ENCODE data around the gene RAB11FIP4.
A peak's percentile ranks its signal among the peaks of the same experiment; 100 is the strongest.

Gene RAB11FIP4

DNA sequence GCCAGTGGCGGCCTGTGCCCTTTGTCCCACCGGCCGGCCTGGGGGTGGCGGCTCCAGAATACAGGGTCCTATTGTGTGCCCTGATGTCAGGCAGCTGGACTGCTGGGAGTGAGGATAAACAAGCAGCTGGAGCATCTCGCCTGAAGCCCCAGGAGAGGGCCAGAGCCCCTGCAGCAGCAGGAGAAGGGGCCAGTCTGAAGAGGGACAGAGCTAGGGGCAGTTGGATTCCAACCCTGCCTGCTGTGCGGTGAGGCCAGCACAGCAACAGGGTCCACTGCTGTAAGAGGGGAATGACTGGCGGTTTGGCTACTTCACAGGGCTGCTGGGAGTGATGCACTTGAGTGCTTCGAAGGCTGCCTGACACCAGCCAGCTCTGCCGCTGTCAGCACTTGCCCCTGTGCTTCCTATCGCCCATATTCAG, 25.0 kb downstream of the RAB11FIP4 start:
- no peak overlapping the region for H3K27ac ChIP-seq (ENCODE audit: poor library complexity, severe bottlenecking)
- H3K9me3 ChIP-seq (ENCODE audit: severe bottlenecking), result no peaks in the 10 kb centered on the region
- H3K4me3 ChIP-seq (ENCODE audit: severe bottlenecking), result no peak overlapping the region
- ATAC-seq (ENCODE audit: low read depth) (peak; percentile 35; the same call in 1 of the 3 replicates), DNase-seq (ENCODE audit: low spot score) (no peak)
- H3K4me1 ChIP-seq (ENCODE audit: insufficient read depth, poor library complexity, severe bottlenecking), result no peaks in the 10 kb centered on the region
- H3K36me3 ChIP-seq (ENCODE audit: low read depth), result no peaks in the 10 kb centered on the region
- no peaks in the 10 kb centered on the region for H3K27me3 ChIP-seq (ENCODE audit: insufficient read depth, poor library complexity, severe bottlenecking)
- no peak for TF ChIP-seq CTCF (IDR thresholded peaks at IDR 0.05; ENCODE audit: poor library complexity, severe bottlenecking)

DNA sequence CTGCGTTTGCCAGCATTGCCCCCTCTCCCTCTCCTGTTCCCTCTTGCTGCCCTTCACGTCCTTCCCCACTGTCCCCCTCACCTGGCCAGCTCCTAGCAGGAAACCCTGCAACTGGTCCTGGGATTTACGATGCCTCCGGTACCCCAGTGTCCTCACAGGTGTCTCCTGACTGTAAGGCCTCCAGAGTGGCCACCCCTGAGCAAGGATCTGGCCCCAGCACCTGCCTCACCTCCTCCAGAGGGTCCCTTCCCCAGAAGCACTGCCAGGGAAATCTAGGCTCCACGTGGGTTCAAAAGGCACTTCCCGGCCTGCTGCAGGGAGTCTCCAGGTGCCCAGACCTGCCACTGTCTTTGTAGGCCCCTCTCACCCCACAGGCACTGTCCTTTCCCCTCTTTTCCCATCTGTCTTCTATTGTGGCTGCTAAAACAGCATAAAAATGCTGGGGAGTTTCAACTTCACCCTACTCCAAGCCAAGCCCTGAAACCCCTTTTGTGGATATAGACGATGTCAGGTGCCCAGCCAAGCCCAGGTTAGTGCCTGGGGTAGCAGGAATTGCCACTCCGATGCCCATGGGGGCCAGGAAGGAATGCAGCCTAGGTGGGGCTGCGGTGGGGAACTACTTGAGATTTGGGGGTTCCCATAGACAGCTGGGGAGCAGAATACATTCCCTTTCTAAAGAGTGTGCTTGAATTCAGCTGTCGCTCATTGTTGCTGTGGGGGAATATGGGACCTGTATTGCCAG, 25.7 kb downstream of the RAB11FIP4 start:
- H3K4me3 ChIP-seq (ENCODE audit: severe bottlenecking), result no peak overlapping the region
- H3K36me3 ChIP-seq (ENCODE audit: low read depth), result no peaks in the 10 kb centered on the region
- no peaks in the 10 kb centered on the region for H3K9me3 ChIP-seq (ENCODE audit: severe bottlenecking)
- TF ChIP-seq CTCF (IDR thresholded peaks at IDR 0.05; ENCODE audit: poor library complexity, severe bottlenecking), result no peak
- no peak overlapping the region for H3K27ac ChIP-seq (ENCODE audit: poor library complexity, severe bottlenecking)
- H3K27me3 ChIP-seq (ENCODE audit: insufficient read depth, poor library complexity, severe bottlenecking), result no peaks in the 10 kb centered on the region
- no peak for DNase-seq (ENCODE audit: low spot score)
- ATAC-seq (ENCODE audit: low read depth), result no peak
- H3K4me1 ChIP-seq (ENCODE audit: insufficient read depth, poor library complexity, severe bottlenecking), result no peaks in the 10 kb centered on the region

GRCh38 chr17:31418773-31419350, 27.4 kb downstream of the RAB11FIP4 start:
- H3K9me3 ChIP-seq (ENCODE audit: severe bottlenecking), result no peaks in the 10 kb centered on the region
- H3K27ac ChIP-seq (ENCODE audit: poor library complexity, severe bottlenecking), result no peak overlapping the region
- no peak for ATAC-seq (ENCODE audit: low read depth)
- H3K4me1 ChIP-seq (ENCODE audit: insufficient read depth, poor library complexity, severe bottlenecking), result no peaks in the 10 kb centered on the region
- DNase-seq (ENCODE audit: low spot score), result no peak
- H3K27me3 ChIP-seq (ENCODE audit: insufficient read depth, poor library complexity, severe bottlenecking), result no peaks in the 10 kb centered on the region
- no peaks in the 10 kb centered on the region for H3K36me3 ChIP-seq (ENCODE audit: low read depth)
- TF ChIP-seq CTCF (IDR thresholded peaks at IDR 0.05; ENCODE audit: poor library complexity, severe bottlenecking), result no peak
- H3K4me3 ChIP-seq (ENCODE audit: severe bottlenecking), result no peak overlapping the region

GRCh38 chr17:31422443-31422842, 31.0 kb downstream of the RAB11FIP4 start:
- no peak for DNase-seq (ENCODE audit: low spot score)
- no peak for ATAC-seq (ENCODE audit: low read depth)
- H3K36me3 ChIP-seq (ENCODE audit: low read depth), result no peaks in the 10 kb centered on the region

More at GRCh38 chr17:31422443-31422842, 31.0 kb downstream of the RAB11FIP4 start:
- no peaks in the 10 kb centered on the region for H3K27me3 ChIP-seq (ENCODE audit: insufficient read depth, poor library complexity, severe bottlenecking)
- H3K4me1 ChIP-seq (ENCODE audit: insufficient read depth, poor library complexity, severe bottlenecking), result no peaks in the 10 kb centered on the region
- no peaks in the 10 kb centered on the region for H3K9me3 ChIP-seq (ENCODE audit: severe bottlenecking)
- no peak overlapping the region for H3K27ac ChIP-seq (ENCODE audit: poor library complexity, severe bottlenecking)
- no peak for TF ChIP-seq CTCF (IDR thresholded peaks at IDR 0.05; ENCODE audit: poor library complexity, severe bottlenecking)
- H3K4me3 ChIP-seq (ENCODE audit: severe bottlenecking), result no peak overlapping the region
